Measurements from ENCODE around the gene FIBIN. TPM values are rescaled to one million over a fixed set of nuclear protein-coding genes. Genes with fewer than 3 reads are reported as not detected.

Gene FIBIN
- total RNA-seq, 1 donor = 22.6 TPM

- DNase-seq (ENCODE audit: low read depth) = no peak
- TF ChIP-seq CTCF (IDR thresholded peaks at IDR 0.05; ENCODE audit: insufficient read depth, low read length) = no peak
- no peak overlapping the region for H3K4me3 ChIP-seq (ENCODE audit: low read depth, low read length)
These were observed 36.1 kb downstream of the FIBIN start for GRCh38 chr11:27029966-27030365.

- no peak for TF ChIP-seq CTCF (IDR thresholded peaks at IDR 0.05; ENCODE audit: insufficient read depth, low read length)
- no peak overlapping the region for H3K4me3 ChIP-seq (ENCODE audit: low read depth, low read length)
- no peak for DNase-seq (ENCODE audit: low read depth)
These were observed 37.8 kb downstream of the FIBIN start for GRCh38 chr11:27031754-27032153.

- no peak for TF ChIP-seq CTCF (IDR thresholded peaks at IDR 0.05; ENCODE audit: insufficient read depth, low read length)
- no peak for DNase-seq (ENCODE audit: low read depth)
- H3K4me3 ChIP-seq (ENCODE audit: low read depth, low read length) = no peak overlapping the region
These were observed 46.0 kb downstream of the FIBIN start for GRCh38 chr11:27039873-27040272.

DNA sequence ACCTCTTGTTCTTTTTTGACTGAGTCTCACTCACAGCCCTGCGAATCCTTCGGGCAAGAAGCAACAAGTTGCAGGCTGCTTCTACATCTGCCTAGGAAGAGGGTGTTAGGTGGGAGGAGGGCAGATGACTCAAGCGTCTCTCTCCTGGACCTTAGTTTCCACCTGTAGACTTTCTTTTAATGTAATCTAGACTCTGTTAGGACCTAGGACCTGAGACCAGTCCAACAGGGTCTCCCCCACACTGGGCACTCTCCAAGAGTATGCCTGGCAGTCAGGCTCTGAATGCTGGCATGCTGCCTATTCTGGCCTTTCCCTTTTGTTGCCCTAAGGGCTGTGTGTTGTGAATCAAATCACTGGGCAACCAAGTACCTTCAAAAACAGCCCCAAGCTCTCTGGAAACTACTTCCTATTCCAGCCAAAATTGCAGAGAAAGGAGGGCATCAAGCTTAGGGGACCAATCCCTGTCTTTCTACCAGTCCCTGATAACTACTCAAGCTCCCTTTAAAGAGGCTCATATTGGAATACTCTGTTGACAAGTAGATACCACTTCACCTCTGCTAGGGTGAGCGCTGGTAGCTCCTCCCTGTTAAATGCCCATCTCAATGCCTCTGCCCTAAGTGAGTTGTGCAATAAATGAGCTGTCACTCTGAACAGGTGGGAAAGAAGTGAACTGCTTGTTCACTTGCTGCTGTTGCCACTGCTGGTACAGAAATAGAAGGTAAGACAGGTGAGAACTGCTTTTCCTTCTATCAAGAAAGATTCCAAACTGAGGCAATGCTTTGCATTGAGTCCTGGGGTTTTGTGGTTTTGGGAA, 46.6 kb downstream of the FIBIN start, which contains the start of gene BBOX1:
Gene BBOX1, plus strand, starts transcription at position 514 of the 814 bp plus-strand sequence. CDS start 14,616 bp downstream, outside the sequence.
- DNase-seq (ENCODE audit: low read depth) = no peak
- H3K4me3 ChIP-seq (ENCODE audit: low read depth, low read length) = no peak within 1 kb of the TSS
- TF ChIP-seq CTCF (IDR thresholded peaks at IDR 0.05; ENCODE audit: insufficient read depth, low read length) = no peak

GRCh38 chr11:27041141-27041899, 47.4 kb downstream of the FIBIN start:
- H3K4me3 ChIP-seq (ENCODE audit: low read depth, low read length) = no peak overlapping the region
- no peak for TF ChIP-seq CTCF (IDR thresholded peaks at IDR 0.05; ENCODE audit: insufficient read depth, low read length)
- no peak for DNase-seq (ENCODE audit: low read depth)

Other genes starting within 250 kb of the FIBIN start
- gene BBOX1, start 46.7 kb downstream of the FIBIN start, total RNA-seq (ENCODE audit: low replicate concordance) = not detected in 2 replicates